EL (cell line): ENCODE results near the gene MYO5A.
"Not testable (repeated sequence)": the region's sequence is repeated elsewhere in the genome, so short reads cannot be mapped to it uniquely, and the experiment has no call there.

Source experiments
- DNase-seq: peaks from one replicate; pipeline ENCODE4 v3.0.0-alpha.2; 2016

The MYO5A gene

GRCh38 chr15:52459265-52459664 is 69.4 kb downstream of the MYO5A start:
- DNase-seq: not testable (repeated sequence)

- no peak for DNase-seq
These were observed 80.4 kb downstream of the MYO5A start for GRCh38 chr15:52448011-52448890.

DNA sequence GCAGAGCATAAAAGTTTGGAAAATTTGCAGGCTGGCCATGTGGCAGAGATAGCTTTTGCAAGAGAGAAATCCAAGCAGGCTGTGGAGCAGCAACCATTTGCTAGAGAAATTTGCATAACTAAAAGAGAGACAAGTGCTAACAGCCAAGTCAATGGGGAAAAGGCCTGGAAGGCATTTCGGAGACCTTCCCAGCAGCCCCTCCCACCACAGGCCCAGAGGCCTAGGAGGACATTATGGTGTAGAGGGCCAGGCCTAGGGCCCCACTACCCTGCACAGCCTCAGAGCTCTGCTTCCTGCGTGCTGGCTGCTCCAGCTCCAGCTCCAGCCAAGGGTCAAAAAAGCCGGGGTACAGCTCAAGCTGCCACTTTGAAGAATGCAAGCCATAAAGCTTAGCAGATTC is 82.7 kb downstream of the MYO5A start:
- no peak for DNase-seq

GRCh38 chr15:52445553-52445952 is 83.1 kb downstream of the MYO5A start:
- DNase-seq: no peak

GRCh38 chr15:52443205-52443604 is 85.5 kb downstream of the MYO5A start:
- not testable (repeated sequence) for DNase-seq

- peak; percentile 39 for DNase-seq
These were observed 86.8 kb downstream of the MYO5A start for GRCh38 chr15:52441841-52442240.

DNA sequence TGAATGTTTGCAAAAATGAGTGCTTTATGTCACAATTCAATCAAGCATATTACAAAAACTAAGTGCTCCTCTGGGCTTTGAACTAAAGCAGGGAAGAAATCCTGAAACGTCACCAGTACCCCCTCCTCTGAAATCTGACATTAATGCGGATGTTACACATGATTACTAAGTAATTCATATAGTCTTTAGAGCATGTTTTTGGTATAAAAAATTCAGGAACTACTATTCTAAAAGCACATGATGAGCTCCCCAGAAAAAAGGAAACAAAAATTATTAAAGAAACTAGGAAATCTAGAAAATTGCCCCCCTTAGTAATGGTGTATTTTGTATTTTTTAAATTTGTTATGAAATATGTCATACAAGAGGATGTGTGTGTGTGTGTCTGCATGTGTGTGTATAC is 87.7 kb downstream of the MYO5A start:
- no peak for DNase-seq

DNA sequence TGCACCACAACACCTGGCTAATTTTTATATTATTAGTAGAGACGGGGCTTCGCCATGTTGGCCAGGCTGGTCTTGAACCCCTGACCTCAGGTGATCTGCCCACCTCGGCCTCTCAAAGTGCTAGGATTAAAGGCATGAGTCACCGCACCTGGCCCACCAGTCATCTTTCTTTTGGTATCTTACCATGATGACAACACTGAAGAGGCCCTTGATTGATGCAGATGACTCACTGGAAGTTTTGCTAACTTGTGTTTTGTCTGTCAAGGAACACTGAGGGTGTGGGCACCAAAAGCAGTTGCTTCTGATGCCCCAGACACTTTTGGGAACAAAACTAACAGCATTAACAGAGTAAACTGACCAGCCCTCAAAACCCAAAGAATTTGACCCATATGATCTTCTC is 88.3 kb downstream of the MYO5A start:
- DNase-seq: peak; percentile 23

DNA sequence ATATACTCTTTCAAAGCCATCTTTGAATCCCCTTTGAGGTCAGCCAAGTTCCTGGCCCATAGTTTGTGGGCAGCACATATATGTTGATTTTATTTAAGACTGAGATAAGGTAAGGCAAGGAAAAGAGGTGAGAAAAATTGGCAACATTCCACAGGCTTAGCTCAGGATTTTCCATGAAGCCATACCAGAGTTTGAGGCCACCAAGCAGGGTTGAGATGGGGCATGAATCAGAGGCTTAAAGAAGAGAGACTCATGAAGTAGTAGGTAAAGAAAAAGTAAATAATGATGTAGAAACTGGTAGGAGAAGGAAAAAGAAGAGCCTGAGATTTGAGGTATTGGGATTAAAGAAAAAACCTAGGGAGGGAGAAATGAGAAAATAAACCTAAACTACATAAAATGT is 89.2 kb downstream of the MYO5A start:
- DNase-seq: no peak

GRCh38 chr15:52439042-52439441 is 89.6 kb downstream of the MYO5A start:
- DNase-seq: not testable (repeated sequence)

DNA sequence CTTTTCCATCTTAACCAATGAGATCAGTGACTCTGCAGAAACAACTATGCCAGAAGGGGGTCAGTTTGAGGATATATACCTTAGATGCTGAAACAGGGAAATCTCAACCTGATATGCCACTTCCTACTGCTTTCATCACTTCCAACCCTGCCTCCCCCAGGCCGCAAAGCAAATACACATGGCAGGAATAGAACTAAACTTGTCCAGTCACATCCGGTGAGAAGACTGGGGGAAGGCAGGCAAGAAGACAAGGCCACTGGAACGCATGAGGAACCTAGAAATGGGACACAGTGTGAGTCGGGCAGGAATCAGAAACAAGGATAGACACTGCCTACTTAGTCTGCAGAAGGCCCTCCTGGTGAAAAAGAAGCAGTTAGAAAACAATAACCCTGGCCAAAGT is 90.6 kb downstream of the MYO5A start:
- DNase-seq: no peak

GRCh38 chr15:52437646-52438045 is 91.0 kb downstream of the MYO5A start:
- no peak for DNase-seq

DNA sequence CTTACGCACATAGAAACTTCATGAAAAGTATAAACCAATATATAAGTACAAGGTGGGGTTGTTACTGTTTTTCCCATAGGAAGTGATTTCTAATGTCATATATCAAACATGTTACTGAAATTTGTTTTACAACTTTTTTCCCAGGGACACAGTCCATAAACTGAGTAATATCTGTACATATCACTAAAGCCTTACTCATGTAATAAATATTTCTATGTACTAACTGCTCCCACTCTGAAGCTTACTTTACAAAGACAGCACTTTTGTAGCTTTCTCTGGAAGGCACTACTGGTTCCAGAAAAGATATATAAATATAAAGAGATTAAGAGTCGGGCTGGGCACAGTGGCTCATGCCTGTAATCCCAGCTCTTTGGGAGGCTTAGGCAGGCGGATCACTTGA is 91.7 kb downstream of the MYO5A start:
- DNase-seq: peak; percentile 11

- DNase-seq: no peak
These were observed 93.8 kb downstream of the MYO5A start for GRCh38 chr15:52434885-52435284.

GRCh38 chr15:52428297-52428696 is 100.4 kb downstream of the MYO5A start:
- DNase-seq: peak; percentile 13

GRCh38 chr15:52427804-52428203 is 100.9 kb downstream of the MYO5A start:
- peak; percentile 72 for DNase-seq

- no peak for DNase-seq
These were observed 103.7 kb downstream of the MYO5A start for GRCh38 chr15:52424856-52425431.

- no peak for DNase-seq
These were observed 104.8 kb downstream of the MYO5A start for GRCh38 chr15:52423852-52424251.

- DNase-seq: no peak
These were observed 106.7 kb downstream of the MYO5A start for GRCh38 chr15:52422001-52422400.

- DNase-seq: no peak
These were observed 107.7 kb downstream of the MYO5A start for GRCh38 chr15:52421029-52421428.

DNA sequence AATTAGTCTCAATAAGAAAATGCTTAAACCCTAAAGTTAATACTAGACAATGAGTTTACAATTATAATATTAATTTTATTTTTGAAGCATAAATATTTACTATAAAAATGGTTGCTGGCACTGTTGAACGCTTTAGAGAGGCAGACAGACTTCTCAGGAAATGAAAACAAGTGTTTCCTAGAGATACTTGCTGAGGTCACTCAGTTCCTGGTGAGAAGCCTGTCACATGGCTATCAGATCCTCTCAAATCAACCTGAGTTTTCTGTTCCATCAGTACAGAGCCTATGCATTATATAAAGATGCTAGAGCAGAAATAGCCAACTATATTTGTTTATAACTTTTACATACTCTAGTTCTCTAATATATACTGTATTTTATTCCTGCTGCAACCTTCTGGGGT is 109.2 kb downstream of the MYO5A start:
- DNase-seq: no peak

DNA sequence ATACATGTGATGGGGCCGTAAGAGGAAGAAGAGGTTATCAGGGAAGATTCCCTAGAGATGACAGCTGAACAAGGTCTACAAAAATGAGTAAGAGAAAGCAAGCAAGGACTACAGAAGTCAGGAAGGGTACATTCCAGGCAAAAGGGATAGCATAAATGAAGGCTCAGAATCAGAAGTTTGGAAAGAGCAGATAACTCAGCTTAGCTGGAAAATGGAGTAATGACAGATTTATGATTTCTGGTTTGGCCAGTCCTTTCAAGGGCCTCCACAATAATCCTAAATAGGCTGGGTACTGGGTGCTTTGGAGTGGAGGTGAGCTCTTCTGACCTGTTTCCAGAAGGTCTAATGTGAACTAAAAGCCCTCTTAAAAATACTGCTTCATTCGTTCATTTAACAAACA is 110.7 kb downstream of the MYO5A start:
- DNase-seq: no peak

DNA sequence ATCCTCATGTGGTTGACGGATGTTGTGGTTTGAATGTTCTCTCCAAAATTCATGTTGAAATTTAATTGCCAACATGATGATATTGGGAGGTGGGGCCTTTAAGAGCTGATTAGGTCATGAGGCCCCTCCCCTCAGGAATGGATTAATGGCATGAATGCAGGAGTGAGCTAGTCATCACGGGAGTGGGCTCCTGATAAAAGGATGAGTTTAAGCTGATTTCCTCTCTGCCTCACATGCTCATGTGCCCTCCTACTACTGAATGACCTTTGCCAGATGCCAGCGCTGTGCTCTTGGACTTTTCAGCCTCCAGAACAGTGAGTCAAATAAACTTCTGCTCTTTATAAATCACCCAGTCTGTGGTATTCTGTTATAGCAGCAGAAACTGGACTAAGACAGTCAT is 111.2 kb downstream of the MYO5A start:
- peak; percentile 50 for DNase-seq

- DNase-seq: not testable (repeated sequence)
These were observed 112.1 kb downstream of the MYO5A start for GRCh38 chr15:52416566-52416965.

DNA sequence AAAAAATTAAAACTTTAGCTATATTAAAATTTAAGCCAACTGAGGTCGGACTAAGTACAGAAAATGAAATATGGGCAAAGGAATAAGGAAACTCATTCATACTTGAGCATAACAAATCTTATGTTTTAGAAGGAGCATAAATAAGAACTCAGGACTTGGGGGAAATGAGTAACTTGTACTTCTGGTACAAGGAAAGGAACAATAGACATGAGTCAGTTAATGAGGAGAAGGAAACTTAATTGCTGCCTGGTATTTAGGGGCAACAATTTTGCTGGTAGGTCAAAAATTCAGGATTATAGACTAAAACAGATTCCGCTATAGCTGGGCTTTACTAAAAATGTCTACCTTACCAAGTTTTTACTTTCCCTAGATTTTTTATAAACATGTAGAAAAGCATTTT is 113.1 kb downstream of the MYO5A start:
- DNase-seq: no peak
